ENCODE measurements around the gene TAF11. TPM values are rescaled to one million over a fixed set of nuclear protein-coding genes. Genes with fewer than 3 reads are reported as not detected.

Gene TAF11
- total RNA-seq, 4 donors from 2014 or later = 17.1 to 25.3 (median 20.3) TPM

GRCh38 chr6:34920097-34920496, 32.3 kb upstream of the TAF11 start:
- TF ChIP-seq EP300 (IDR thresholded peaks at IDR 0.05) = no peak
- TF ChIP-seq, protein P1, sequence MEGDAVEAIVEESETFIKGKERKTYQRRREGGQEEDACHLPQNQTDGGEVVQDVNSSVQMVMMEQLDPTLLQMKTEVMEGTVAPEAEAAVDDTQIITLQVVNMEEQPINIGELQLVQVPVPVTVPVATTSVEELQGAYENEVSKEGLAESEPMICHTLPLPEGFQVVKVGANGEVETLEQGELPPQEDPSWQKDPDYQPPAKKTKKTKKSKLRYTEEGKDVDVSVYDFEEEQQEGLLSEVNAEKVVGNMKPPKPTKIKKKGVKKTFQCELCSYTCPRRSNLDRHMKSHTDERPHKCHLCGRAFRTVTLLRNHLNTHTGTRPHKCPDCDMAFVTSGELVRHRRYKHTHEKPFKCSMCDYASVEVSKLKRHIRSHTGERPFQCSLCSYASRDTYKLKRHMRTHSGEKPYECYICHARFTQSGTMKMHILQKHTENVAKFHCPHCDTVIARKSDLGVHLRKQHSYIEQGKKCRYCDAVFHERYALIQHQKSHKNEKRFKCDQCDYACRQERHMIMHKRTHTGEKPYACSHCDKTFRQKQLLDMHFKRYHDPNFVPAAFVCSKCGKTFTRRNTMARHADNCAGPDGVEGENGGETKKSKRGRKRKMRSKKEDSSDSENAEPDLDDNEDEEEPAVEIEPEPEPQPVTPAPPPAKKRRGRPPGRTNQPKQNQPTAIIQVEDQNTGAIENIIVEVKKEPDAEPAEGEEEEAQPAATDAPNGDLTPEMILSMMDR (IDR thresholded peaks at IDR 0.05) = no peak
- no peak for TF ChIP-seq POLR2A (IDR thresholded peaks at IDR 0.05)
- Histone ChIP-seq H3K4me3 (no peak overlapping the region), H3K27me3 (no peaks in the 10 kb centered on the region), H3K4me1 (peaks cover 0 to 32% (median 11%) of the 10 kb centered on the region in 4 donors), H3K27ac (no peak overlapping the region), H3K36me3 (no peaks in the 10 kb centered on the region), H3K9me3 (no peaks in the 10 kb centered on the region)
- DNase-seq (ENCODE audit: low spot score in 2 of 2) = no peak
- WGBS, 2 donors = 85 to 87% methylated on average over 4 of the region's 4 CpGs

GRCh38 chr6:34919651-34920050, 31.8 kb upstream of the TAF11 start:
- Histone ChIP-seq H3K4me1 (peaks cover 0 to 36% (median 13%) of the 10 kb centered on the region in 4 donors), H3K27ac (no peak overlapping the region), H3K36me3 (no peaks in the 10 kb centered on the region), H3K27me3 (no peaks in the 10 kb centered on the region), H3K9me3 (no peaks in the 10 kb centered on the region), H3K4me3 (no peak overlapping the region)
- 96 to 100% methylated on average over 1 of the region's 1 CpG for WGBS, 2 donors
- DNase-seq (ENCODE audit: low spot score in 2 of 2) = no peak
- TF ChIP-seq POLR2A (IDR thresholded peaks at IDR 0.05) = no peak
- TF ChIP-seq EP300 (IDR thresholded peaks at IDR 0.05) = no peak
- TF ChIP-seq, protein P1 (IDR thresholded peaks at IDR 0.05) = no peak

DNA sequence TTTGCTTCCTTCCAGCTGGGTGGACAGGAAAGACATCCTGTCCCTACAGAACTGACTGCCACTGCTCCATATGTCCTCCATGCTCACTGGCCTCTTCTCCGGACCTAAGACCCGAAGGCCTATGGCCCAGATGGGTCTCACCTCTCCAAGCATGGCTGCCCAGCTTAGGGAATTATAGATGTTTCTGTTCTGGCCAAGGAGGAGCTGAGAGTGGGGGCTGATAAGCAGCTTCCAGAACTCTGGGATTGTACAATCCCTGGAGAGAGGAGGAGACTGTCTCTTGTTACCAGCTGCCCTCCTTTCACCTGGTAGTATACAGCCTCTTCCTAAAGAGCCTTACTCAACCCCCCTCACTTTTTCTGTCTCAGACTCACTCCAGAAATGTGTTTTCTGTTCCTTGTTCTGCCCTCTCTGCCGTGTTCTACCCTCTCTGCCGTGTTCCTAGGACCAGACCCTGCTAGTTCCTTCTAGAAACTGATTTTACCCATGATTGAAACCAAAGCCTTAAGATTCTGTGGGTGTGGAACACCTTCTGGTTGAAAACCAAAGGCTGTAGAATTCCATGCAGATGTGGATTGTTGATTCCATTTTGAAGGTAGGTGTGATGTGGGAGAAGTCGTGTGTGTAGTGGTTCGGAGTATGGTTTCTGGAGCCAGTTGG, 29.9 kb upstream of the TAF11 start:
- no peaks in the 10 kb centered on the region for H3K27me3 ChIP-seq
- H3K27ac ChIP-seq = peak overlapping the region in 1 of 4 donors; percentile 39
- 68 to 84% methylated on average over 6 of the region's 6 CpGs for WGBS, 2 donors
- no peaks in the 10 kb centered on the region for H3K9me3 ChIP-seq
- no peaks in the 10 kb centered on the region for H3K36me3 ChIP-seq
- TF ChIP-seq, protein P1 (IDR thresholded peaks at IDR 0.05) = no peak
- TF ChIP-seq EP300 (IDR thresholded peaks at IDR 0.05) (no peak), POLR2A (IDR thresholded peaks at IDR 0.05) (no peak)
- H3K4me1 ChIP-seq = peaks cover 0 to 46% (median 13%) of the 10 kb centered on the region in 4 donors
- no peak for DNase-seq (ENCODE audit: low spot score in 2 of 2)
- no peak overlapping the region for H3K4me3 ChIP-seq

GRCh38 chr6:34916348-34916967, 28.6 kb upstream of the TAF11 start:
- TF ChIP-seq, protein P1 (IDR thresholded peaks at IDR 0.05) = no peak
- TF ChIP-seq POLR2A (IDR thresholded peaks at IDR 0.05) = no peak
- TF ChIP-seq EP300 (IDR thresholded peaks at IDR 0.05) = no peak
- Histone ChIP-seq H3K4me3 (no peak overlapping the region), H3K36me3 (no peaks in the 10 kb centered on the region), H3K9me3 (no peaks in the 10 kb centered on the region), H3K27ac (peak overlapping the region in 3 of 4 donors; percentile 9 to 70 (median 12)), H3K27me3 (no peaks in the 10 kb centered on the region), H3K4me1 (peaks cover 0 to 50% (median 13%) of the 10 kb centered on the region in 4 donors)
- WGBS, 2 donors = 76 to 82% methylated on average over 4 of the region's 4 CpGs
- DNase-seq (ENCODE audit: low spot score in 2 of 2) = no peak

- H3K4me1 ChIP-seq = peaks cover 0 to 66% (median 12%) of the 10 kb centered on the region in 4 donors
- no peak for DNase-seq (ENCODE audit: low spot score in 2 of 2)
- no peaks in the 10 kb centered on the region for H3K9me3 ChIP-seq
- H3K27ac ChIP-seq = peak overlapping the region in 1 of 4 donors; percentile 29
- H3K4me3 ChIP-seq = no peak overlapping the region
- no peaks in the 10 kb centered on the region for H3K36me3 ChIP-seq
- TF ChIP-seq POLR2A (IDR thresholded peaks at IDR 0.05) (no peak), EP300 (IDR thresholded peaks at IDR 0.05) (no peak)
- TF ChIP-seq, protein P1 (IDR thresholded peaks at IDR 0.05) = no peak
- H3K27me3 ChIP-seq = no peaks in the 10 kb centered on the region
- WGBS, 2 donors = 80 to 84% methylated on average over 4 of the region's 4 CpGs
These were observed 26.5 kb upstream of the TAF11 start for GRCh38 chr6:34914358-34914757.

Measured in tibial nerve (tissue), 4 donors.